Fibroblast of the conjunctiva (primary cell): ENCODE results near the gene UBE2Q1.

ENCODE experiments used
- DNase-seq: peaks from one replicate; pipeline ENCODE4 v3.0.0-alpha.2; 2010; ENCODE audit warnings: low read depth

Gene UBE2Q1

GRCh38 chr1:154502744-154503115 is 55.7 kb downstream of the UBE2Q1 start:
- no peak for DNase-seq

DNA sequence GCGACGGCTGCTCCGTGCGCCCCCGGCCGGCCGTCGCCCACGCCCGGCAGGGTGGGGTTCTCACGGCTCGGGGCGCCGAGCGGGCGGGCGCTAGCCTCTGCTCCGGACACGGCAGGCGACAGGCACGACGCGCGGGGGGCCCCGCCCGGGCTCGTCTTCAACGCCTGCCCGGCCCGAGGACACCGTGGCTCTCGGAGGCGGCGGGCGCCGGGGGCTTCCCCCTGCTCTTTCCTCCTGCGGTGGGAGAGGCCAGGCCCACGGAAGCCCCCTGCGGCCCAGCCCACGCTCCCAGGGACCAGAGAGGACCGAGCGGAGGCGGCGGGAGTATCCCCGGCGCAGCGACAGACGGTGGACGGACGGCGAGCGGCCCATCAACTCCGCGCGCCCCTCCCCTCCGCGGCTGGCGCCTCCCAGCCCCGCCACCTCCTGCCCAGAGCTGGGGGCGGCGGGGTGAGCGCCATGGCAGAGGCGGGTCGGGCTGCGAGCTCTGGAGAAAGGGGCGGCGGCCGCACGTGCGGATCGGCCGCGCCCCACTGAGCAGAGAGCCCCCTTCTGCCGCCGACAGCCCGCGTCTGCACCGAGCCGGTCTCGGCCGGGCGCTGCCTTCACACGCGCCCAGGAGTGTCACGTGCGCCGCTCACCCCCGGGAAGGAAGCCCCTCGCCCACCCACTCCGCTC is 56.3 kb downstream of the UBE2Q1 start, which contains the start of the genes SHE and TDRD10:
TSS of gene SHE (minus strand) at position 347 of the 678 bp plus-strand sequence. CDS start 386 bp downstream, outside the sequence.
TSS of gene TDRD10 (plus strand) at position 154 of the 678 bp plus-strand sequence. CDS start 4,685 bp downstream, outside the sequence.
- no peak for DNase-seq

GRCh38 chr1:154501423-154502065 is 56.9 kb downstream of the UBE2Q1 start:
- DNase-seq = no peak

- DNase-seq = no peak
Observed at GRCh38 chr1:154500533-154500932, 57.9 kb downstream of the UBE2Q1 start.

- DNase-seq = no peak
Observed at GRCh38 chr1:154499446-154499845, 59.0 kb downstream of the UBE2Q1 start.
